Activated T-helper 9 cell treated with anti-CD3 and anti-CD28 coated beads, Interleukin-2, amount 50 U/mL, for 16 hours (primary cell): ENCODE results near the gene AARS2.

Source experiments
- DNase-seq: peaks from one replicate; pipeline ENCODE4 v3.0.0-alpha.2; 2020; ENCODE audit warnings: low read depth

The AARS2 gene

GRCh38 chr6:44300292-44300823 is 12.8 kb downstream of the AARS2 start:
- no peak for DNase-seq

GRCh38 chr6:44298864-44299263 is 14.3 kb downstream of the AARS2 start:
- DNase-seq: no peak

- no peak for DNase-seq
Measured at GRCh38 chr6:44298055-44298803, 14.9 kb downstream of the AARS2 start.

DNA sequence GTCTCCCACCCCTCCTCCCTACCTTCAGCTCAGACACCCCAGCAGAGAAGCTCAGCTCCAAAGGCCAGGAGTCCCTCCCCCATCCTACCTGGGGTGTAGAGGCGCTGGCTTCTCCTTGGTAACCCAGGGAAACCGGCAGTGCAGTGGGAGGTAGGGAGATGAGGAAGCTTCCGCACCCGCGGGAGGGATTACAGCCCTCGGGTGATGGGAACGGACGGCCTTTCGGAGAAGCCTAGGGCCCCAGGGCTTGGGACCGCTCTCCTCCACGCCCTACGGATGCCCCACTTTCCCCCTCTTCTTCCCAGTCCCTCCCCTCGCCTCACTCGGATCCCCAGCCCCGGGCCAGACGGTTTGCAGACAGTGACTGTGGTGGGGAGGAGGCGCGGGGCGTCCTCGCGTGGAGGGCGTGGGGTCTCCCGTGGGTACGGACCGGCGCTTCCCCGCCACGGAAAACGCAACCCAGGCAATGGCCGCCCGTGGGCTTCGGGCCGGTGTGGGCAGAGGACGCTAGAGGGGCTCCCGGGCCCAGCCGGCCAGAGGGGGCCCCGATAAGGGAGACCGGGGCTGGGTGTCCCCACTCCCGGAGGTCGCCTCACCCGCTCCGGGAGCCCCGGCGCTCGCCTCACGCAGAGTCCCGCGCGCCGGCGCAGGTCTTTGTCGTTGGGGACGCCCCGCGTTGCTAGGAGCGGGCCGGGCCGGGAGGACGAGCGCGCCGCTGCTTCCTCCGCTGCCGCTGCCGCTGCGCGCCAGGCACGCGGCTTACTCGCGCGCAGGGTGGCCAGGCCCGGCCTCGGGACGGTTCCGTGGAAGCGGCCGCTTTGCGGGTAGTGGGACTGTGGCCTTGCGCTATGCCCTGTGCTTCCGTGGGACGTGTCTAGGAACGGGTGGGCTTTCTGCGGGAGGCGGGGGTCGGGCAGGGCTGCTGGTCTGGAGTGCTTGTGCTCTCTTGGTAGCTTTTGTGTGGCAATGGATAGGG is 15.8 kb downstream of the AARS2 start:
- peak; percentile 11 for DNase-seq

GRCh38 chr6:44294832-44295791 is 18.0 kb downstream of the AARS2 start:
- no peak for DNase-seq

DNA sequence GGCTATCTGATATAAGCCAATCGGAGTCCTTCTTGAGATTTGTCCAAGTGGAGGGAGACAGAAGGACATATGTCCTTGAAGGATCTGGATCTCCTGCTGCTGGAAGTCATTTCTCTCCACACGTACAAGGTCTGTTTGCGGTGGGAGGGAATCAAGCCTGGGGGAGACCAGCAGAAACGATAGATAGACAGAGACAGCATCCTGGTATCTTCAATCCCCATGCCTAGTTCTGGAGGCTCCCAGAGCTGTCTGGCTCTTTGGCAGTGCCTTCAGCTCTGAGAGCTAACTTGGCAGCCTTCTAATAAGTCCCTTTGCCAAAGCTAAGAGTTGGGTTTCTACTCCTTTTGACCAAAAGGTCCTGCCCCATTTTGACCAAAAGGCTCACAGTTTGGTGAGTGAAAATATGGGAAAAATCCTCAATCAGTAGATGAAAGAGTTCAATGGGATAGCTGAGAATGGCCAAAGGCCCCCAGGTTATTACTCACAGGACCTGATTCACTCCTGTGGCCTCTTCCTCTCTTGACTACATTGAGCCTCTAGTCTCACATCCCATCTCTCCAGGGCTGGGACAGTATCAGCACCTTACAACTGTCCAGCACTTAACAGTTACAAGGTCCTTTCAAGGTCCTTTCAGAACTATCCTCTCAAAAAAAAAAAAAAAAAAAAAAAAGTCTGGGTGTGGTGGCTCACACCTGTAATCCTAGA is 20.3 kb downstream of the AARS2 start:
- no peak for DNase-seq

DNA sequence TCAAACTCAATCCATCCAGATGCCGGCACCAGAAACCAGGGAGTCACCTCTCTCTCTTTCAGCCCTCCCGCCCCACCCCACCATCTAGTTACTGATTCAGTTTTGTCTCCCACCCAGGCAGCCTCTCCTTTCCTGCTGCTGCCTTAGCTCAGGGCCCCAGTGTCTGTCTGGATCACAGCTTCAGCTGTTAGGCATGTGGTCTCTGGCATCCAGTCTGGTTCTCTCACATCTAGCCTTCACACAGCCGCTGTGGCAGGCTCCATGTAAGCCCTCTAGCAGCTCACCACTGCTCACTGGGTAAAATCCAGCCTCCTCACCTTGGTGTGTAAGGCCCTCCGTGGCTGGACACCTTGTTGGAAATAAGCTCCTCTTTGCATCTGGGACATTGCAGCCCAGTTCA is 21.3 kb downstream of the AARS2 start:
- DNase-seq: no peak

GRCh38 chr6:44289726-44290260 is 23.4 kb downstream of the AARS2 start:
- no peak for DNase-seq

DNA sequence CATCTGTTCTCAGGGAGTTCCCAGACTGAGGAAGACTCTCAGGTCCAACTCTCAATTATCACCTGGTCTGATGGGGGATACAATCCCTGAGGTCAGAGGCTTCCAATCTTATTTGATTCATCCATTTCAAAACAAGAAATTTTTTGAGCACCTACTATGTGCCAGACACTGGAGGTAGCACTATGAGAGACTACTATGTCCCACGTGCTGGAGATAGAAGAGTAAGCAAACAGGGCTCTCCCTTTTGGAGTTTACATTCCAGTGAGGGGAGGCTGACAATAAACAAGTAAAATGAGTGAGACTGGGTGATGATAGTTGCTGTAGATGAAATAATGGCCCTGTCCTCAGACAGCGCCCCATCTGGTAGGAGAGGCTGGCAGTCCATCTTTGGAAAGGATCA is 26.4 kb downstream of the AARS2 start:
- DNase-seq: no peak

DNA sequence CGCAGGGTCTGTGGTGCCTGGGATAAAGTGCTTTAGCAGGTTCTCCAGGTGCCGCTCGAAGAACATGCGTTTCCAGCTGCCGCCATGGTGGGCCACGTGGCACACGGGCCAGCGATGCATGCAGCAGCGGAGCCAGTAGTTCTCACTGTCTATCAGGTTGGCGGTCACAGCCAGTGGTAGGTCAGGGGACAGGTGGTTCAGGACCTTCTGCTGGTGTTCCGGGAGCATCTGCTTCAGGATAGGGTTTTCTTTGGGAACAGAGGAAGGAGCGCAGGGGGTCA is 26.9 kb downstream of the AARS2 start:
- DNase-seq: no peak

GRCh38 chr6:44285552-44286284 is 27.4 kb downstream of the AARS2 start:
- DNase-seq: no peak

- no peak for DNase-seq
Measured at GRCh38 chr6:44284867-44285266, 28.3 kb downstream of the AARS2 start.

GRCh38 chr6:44284121-44284520 is 29.0 kb downstream of the AARS2 start:
- DNase-seq: no peak

DNA sequence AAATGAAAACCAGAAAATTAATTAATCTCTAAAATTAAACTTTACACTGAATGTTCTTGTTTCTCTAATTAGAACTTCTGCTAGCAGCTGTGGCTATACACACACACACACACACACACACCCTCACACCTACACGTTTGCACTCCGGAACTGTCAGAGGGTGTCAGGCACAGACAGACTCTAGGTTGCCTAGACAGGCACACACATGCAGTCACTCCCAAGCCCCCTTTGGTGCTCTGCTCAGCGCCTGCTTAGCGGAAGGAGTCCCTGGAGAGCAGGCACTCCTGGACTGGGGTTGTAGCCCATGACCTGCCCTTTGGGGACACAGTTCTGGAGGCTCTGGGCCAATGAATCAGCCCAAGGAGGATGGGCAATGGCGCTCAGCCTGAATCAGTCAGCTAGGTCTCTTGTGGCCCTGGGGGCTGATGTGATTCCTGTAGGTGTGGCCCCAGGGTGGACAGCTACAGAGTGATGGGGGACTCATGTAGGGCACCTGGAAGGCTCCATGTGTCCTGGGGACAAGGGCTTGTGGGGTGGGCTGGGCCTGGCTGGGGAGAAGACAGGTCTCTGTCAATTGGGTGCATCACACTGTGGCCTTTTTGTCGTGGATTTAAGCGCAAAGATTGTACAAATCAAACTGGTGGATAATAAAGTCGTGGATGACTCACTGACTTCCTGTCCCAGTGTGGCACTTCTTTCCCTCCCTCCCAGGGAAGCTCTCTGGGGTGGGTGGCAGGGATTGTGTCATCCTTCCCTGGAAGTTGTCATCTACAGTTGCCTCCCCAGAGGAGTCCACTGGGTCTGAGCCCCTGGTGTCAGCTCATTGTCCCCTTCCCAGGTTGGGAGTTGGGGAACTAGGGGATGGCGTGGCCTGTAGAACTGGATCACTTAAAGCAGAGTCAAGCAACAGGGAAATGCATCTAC is 34.1 kb downstream of the AARS2 start:
- DNase-seq: no peak

DNA sequence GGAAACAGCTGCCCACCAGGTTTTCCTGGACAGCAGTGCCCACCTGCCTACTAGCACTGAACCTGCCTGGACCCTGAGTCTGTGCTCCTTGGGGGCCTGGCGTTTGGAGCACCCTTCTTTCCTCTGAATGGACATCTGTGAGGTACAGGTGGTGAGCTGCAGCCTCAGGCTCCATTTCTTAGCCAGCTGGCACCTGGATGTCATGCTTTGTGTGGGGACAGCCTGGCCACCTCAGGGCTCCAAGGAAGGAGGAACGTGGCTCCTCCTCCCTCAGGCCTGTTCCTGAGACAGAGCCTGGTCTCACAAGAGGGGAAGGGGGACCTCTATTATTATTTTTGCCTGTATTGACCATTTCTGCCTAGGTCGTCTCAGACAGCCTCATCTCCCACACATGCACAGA is 34.8 kb downstream of the AARS2 start:
- DNase-seq: no peak

GRCh38 chr6:44277763-44278162 is 35.4 kb downstream of the AARS2 start:
- DNase-seq: no peak

DNA sequence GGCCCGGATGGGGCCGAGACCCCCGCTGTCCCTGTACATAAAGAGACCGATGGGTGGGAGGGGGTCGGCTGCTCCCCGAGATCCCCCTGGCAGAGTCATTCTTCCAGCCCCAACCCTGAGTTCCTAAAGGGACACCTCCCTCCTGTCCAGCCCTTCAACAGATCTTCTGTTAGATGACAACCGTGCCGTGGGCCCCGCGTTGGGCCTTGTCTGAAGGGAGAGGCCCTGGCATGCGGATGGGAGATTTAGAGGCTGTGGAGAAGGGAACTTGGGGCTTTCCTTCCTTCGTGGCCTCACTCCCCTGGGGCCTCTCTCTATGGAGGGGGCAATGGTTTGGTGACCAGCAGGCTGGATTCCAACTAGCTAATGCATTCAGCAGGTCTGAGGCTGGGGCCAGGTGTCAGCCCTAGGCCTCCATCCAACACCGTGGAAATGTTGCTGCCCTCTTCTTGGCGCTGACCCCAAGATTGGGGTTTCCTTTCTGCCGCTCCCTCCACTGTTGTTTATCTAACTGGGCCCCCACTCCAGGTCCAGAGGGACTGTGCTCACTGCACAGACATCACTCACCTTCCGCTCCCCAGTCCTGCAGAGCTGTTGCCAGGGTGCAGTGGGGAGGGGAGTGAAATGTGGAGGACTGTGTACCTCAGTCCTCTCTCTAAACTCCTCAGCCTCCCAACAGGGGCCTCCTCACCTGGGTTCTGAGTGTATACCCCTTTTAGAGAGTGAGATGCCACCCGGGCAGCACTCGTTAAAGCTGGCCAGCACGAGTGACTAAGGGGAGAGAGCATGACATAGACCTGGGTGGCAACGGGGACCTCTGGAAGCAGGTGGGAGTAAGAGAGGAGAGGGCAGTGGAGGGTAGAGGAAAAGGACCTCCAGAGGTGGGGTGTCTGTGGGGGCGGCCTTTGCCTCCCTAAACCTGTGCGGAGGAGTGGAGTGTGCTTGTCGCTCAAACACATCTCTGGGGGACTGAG is 36.2 kb downstream of the AARS2 start:
- DNase-seq: no peak
